Measurements from ENCODE around the gene ERG. TPM values are rescaled to one million over a fixed set of nuclear protein-coding genes. Genes with fewer than 3 reads are reported as not detected.

ERG gene, protein sequence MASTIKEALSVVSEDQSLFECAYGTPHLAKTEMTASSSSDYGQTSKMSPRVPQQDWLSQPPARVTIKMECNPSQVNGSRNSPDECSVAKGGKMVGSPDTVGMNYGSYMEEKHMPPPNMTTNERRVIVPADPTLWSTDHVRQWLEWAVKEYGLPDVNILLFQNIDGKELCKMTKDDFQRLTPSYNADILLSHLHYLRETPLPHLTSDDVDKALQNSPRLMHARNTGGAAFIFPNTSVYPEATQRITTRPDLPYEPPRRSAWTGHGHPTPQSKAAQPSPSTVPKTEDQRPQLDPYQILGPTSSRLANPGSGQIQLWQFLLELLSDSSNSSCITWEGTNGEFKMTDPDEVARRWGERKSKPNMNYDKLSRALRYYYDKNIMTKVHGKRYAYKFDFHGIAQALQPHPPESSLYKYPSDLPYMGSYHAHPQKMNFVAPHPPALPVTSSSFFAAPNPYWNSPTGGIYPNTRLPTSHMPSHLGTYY
- 14.2 TPM for total RNA-seq
- polyA plus RNA-seq (ENCODE audit: insufficient read depth in 1 of 8, insufficient read length in 8 of 8, low replicate concordance in 1 of 8), result 10 to 100 TPM; 13.5 to 20.7 (median 17.0) TPM
- long read RNA-seq, donor 1, full-length matches to known transcripts, result 2 of 2 reads
- long read RNA-seq, donor 1, partial matches to known transcripts, result 0 of 2 reads
- long read RNA-seq, donor 1, other reads (novel, unspliced or antisense), result 0 of 2 reads
- long read RNA-seq, donor 2, result 0 reads
- long read RNA-seq, donor 3, full-length matches to known transcripts, result 5 of 5 reads
- long read RNA-seq, donor 3, partial matches to known transcripts, result 0 of 5 reads
- long read RNA-seq, donor 3, other reads (novel, unspliced or antisense), result 0 of 5 reads
- long read RNA-seq, donor 4, full-length matches to known transcripts, result 2 of 2 reads
- long read RNA-seq, donor 4, partial matches to known transcripts, result 0 of 2 reads
- long read RNA-seq, donor 4, other reads (novel, unspliced or antisense), result 0 of 2 reads
- long read RNA-seq, donor 5, full-length matches to known transcripts, result 4 of 4 reads
- long read RNA-seq, donor 5, partial matches to known transcripts, result 0 of 4 reads
- long read RNA-seq, donor 5, other reads (novel, unspliced or antisense), result 0 of 4 reads
- long read RNA-seq, donor 6, full-length matches to known transcripts, result 6 of 6 reads
- long read RNA-seq, donor 6, partial matches to known transcripts, result 0 of 6 reads
- long read RNA-seq, donor 6, other reads (novel, unspliced or antisense), result 0 of 6 reads
- long read RNA-seq, donor 7, result 0 reads
- long read RNA-seq, donor 8, full-length matches to known transcripts, result 1 of 1 reads
- long read RNA-seq, donor 8, partial matches to known transcripts, result 0 of 1 reads
- long read RNA-seq, donor 8, other reads (novel, unspliced or antisense), result 0 of 1 reads
- long read RNA-seq, donor 9, full-length matches to known transcripts, result 2 of 2 reads
- long read RNA-seq, donor 9, partial matches to known transcripts, result 0 of 2 reads
- long read RNA-seq, donor 9, other reads (novel, unspliced or antisense), result 0 of 2 reads
- long read RNA-seq, donor 10, full-length matches to known transcripts, result 1 of 1 reads
- long read RNA-seq, donor 10, partial matches to known transcripts, result 0 of 1 reads
- long read RNA-seq, donor 10, other reads (novel, unspliced or antisense), result 0 of 1 reads
- long read RNA-seq, donor 11, full-length matches to known transcripts, result 2 of 2 reads
- long read RNA-seq, donor 11, partial matches to known transcripts, result 0 of 2 reads
- long read RNA-seq, donor 11, other reads (novel, unspliced or antisense), result 0 of 2 reads

DNA sequence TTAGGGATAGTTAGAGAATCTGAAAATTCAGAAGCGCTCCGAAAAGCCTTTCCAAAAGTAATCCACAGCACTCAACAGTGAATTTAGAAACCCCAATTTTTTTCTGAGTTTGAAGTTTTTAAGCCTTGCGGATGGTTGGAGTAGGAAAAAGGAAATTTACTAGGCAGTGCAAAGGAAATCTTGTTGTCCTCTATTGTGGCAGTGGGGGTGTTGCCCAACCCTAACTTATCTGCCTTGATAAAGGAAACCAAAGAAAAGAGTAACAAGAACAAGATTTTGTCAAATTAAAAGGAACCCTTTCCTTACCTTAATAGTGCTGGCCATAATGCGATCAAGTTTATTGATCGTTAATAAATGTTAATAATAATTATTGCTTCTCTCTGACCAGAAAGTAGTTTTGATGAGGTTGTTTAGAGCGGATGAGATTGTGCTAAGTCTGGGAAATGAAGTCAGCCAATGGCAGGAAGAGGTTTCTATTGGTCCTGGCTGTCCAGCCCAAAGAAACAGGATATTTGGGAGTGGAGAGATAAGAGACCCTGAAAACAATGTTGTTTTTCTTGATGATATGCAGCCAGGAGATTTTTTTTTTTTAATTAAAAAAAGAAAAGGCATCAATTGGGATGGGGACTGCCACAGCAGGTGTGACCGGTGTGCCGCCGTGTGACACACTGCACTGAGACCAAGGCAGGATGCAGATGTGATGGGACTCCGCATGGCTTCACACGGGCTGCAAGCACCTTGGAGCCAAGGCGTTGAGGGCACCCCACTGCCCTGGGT, at the start of gene ERG:
ERG (minus strand) TSS at position 421 of the 777 bp plus-strand sequence; CDS start at position 324, 97 bp downstream.
- no peaks in the 10 kb centered on the region for H3K9me3 ChIP-seq (replicated peaks; ENCODE audit: control insufficient read depth, low read depth, low read length)
- peak within 1 kb of the TSS; percentile 32 for H3K4me3 ChIP-seq (ENCODE audit: low read length)
- peaks cover 5% of the 10 kb centered on the region for H3K4me1 ChIP-seq (ENCODE audit: control insufficient read depth, insufficient read depth, low read length)
- H3K27ac ChIP-seq (ENCODE audit: low read length), result peak within 1 kb of the TSS; percentile 87
- 77% methylated on average over 4 of the region's 12 CpGs for WGBS (ENCODE audit: insufficient coverage)
- H3K36me3 ChIP-seq (ENCODE audit: control insufficient read depth, insufficient read depth, low read length), result no peaks in the 10 kb centered on the region
- peak; percentile 48 for DNase-seq
- H3K27me3 ChIP-seq (ENCODE audit: control insufficient read depth, insufficient read depth, low read length), result no peaks in the 10 kb centered on the region

DNA sequence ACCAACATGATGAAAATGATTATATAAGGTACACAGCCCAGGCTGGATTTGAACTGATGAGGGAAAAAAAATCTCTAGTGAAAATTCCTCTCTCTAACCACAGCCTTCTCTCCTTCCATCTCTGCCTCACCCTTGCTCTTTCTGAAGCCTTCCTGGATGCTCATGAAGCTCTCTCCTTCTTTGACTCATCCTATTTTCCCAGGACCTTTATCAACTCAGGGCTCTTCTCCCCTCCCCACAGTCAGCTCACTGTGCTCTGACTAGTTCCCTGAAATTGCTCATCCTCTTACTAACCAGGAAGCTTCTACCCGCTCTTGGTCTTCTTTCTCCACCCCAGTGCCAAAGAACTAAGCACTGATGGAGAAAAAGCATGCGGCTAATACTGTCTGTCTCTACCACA, 46.4 kb upstream of the ERG start:
- H3K4me1 ChIP-seq (ENCODE audit: control insufficient read depth, insufficient read depth, low read length), result no peaks in the 10 kb centered on the region
- H3K9me3 ChIP-seq (replicated peaks; ENCODE audit: control insufficient read depth, low read depth, low read length), result no peaks in the 10 kb centered on the region
- WGBS (ENCODE audit: insufficient coverage), result 19% methylated on average over 2 of the region's 2 CpGs
- DNase-seq, result peak; percentile 31
- H3K27ac ChIP-seq (ENCODE audit: low read length), result no peak overlapping the region
- H3K36me3 ChIP-seq (ENCODE audit: control insufficient read depth, insufficient read depth, low read length), result no peaks in the 10 kb centered on the region
- no peak overlapping the region for H3K4me3 ChIP-seq (ENCODE audit: low read length)
- no peaks in the 10 kb centered on the region for H3K27me3 ChIP-seq (ENCODE audit: control insufficient read depth, insufficient read depth, low read length)

DNA sequence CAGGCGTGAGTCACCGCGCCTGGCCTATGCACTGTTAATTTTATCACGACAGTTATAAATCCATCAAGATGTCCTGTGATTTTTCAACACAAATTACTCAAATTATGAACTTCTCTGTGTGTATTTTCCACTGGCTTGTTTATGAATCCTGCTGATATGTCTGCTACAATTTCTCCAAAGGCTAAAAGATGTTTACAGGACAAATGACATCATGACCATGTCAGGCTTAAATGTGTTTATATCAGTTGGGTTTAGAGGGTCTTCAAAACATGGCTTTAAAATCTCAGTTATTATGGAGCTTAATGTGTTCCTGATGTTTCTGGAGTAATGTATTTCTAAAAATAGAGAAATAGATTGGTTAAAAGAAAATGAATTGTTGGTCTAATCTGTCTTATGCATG, 44.0 kb upstream of the ERG start:
- H3K9me3 ChIP-seq (replicated peaks; ENCODE audit: control insufficient read depth, low read depth, low read length), result no peaks in the 10 kb centered on the region
- H3K4me3 ChIP-seq (ENCODE audit: low read length), result no peak overlapping the region
- DNase-seq, result no peak
- H3K4me1 ChIP-seq (ENCODE audit: control insufficient read depth, insufficient read depth, low read length), result no peaks in the 10 kb centered on the region
- H3K27ac ChIP-seq (ENCODE audit: low read length), result no peak overlapping the region
- H3K36me3 ChIP-seq (ENCODE audit: control insufficient read depth, insufficient read depth, low read length), result no peaks in the 10 kb centered on the region
- no peaks in the 10 kb centered on the region for H3K27me3 ChIP-seq (ENCODE audit: control insufficient read depth, insufficient read depth, low read length)
- 80% methylated on average over 1 of the region's 4 CpGs for WGBS (ENCODE audit: insufficient coverage)

DNA sequence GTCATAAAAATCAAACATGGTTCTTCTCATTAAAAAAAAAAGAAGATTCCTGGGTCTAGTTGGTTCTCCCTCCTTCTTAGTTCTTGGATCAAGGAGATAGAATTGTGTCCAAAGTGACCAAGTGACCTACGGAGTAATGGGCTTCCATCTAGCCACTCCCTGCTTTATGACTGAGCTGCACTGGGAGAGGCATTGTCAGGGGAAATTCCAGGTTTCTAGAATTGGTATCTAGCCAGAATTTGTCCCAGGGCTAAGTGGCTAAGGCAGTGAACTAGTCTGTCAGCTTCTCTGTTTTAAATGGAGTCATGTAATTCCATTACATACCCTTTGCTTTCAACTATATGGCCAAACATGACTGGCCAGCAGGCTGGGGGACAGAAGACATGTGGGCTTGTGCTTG, 40.1 kb upstream of the ERG start:
- Histone ChIP-seq H3K36me3 (ENCODE audit: control insufficient read depth, insufficient read depth, low read length) (no peaks in the 10 kb centered on the region), H3K4me1 (ENCODE audit: control insufficient read depth, insufficient read depth, low read length) (no peaks in the 10 kb centered on the region), H3K4me3 (ENCODE audit: low read length) (no peak overlapping the region), H3K27ac (ENCODE audit: low read length) (no peak overlapping the region), H3K9me3 (replicated peaks; ENCODE audit: control insufficient read depth, low read depth, low read length) (no peaks in the 10 kb centered on the region), H3K27me3 (ENCODE audit: control insufficient read depth, insufficient read depth, low read length) (no peaks in the 10 kb centered on the region)
- DNase-seq, result no peak
- WGBS (ENCODE audit: insufficient coverage), result no CpG with 5 or more reads among the region's 1 CpG

DNA sequence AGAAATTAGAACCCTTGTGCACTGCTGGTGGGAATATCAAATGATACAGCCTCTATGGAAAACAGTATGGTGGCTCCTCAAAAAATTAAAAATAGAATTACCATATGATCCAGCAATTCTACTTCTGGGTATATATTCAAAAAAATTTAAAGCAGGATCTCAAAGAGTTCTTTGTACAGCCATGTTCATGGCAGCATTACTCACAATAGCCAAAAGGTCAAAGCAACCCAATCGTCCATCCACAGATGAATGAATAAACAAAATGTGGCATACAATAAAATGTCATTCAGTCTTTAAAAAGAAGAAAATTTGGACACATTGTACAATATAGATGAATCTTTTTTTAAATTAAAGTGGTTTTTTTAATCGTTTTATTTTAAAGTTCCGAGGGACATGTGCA, 36.3 kb upstream of the ERG start:
- H3K27me3 ChIP-seq (ENCODE audit: control insufficient read depth, insufficient read depth, low read length), result no peaks in the 10 kb centered on the region
- H3K4me3 ChIP-seq (ENCODE audit: low read length), result no peak overlapping the region
- H3K27ac ChIP-seq (ENCODE audit: low read length), result no peak overlapping the region
- DNase-seq, result no peak
- no CpG with 5 or more reads among the region's 3 CpGs for WGBS (ENCODE audit: insufficient coverage)
- peaks cover 2% of the 10 kb centered on the region for H3K4me1 ChIP-seq (ENCODE audit: control insufficient read depth, insufficient read depth, low read length)
- no peaks in the 10 kb centered on the region for H3K9me3 ChIP-seq (replicated peaks; ENCODE audit: control insufficient read depth, low read depth, low read length)
- H3K36me3 ChIP-seq (ENCODE audit: control insufficient read depth, insufficient read depth, low read length), result no peaks in the 10 kb centered on the region

DNA sequence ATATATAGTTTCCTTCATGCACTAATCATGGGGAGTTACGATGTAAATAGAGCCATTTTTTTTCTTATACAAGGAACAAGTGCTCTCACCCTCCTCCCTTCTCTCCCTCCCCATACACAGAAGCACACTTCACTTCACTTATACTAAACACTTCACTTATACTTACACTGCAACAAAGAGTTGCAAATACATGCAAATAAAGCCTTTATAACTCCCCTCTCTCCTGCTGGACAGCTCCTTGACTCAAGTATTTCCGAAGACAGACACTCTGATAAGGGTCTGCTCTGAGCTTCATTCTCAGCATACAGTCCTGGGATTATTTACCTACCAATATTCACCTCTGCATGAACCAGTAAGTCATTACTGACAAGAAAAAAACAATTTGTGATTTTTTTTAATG, 35.6 kb upstream of the ERG start:
- Histone ChIP-seq H3K36me3 (ENCODE audit: control insufficient read depth, insufficient read depth, low read length) (no peaks in the 10 kb centered on the region), H3K27me3 (ENCODE audit: control insufficient read depth, insufficient read depth, low read length) (no peaks in the 10 kb centered on the region), H3K9me3 (replicated peaks; ENCODE audit: control insufficient read depth, low read depth, low read length) (no peaks in the 10 kb centered on the region), H3K4me3 (ENCODE audit: low read length) (no peak overlapping the region), H3K4me1 (ENCODE audit: control insufficient read depth, insufficient read depth, low read length) (peaks cover 2% of the 10 kb centered on the region), H3K27ac (ENCODE audit: low read length) (no peak overlapping the region)
- peak; percentile 37 for DNase-seq
- WGBS (ENCODE audit: insufficient coverage), result no CpG with 5 or more reads among the region's 2 CpGs

DNA sequence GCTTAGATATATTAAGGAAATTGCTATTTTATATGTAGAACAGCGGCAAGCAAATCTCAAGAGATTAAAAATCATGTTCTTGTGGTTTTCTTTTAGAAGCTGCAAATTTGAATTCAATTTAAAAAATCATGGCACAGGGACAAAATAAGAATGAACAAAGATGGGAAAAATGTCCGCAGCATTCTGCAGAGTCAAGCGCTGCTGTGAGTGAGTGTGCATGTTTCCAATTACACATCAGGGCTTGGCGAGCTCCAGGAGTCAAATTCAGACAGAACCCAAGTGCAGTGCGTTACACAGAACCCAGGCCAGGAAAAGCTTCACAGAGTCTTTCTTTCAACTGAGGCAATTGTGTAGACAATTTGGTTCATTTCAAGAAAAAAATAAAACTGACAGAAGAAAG, 33.3 kb upstream of the ERG start:
- DNase-seq, result peak; percentile 95
- Histone ChIP-seq H3K4me3 (ENCODE audit: low read length) (no peak overlapping the region), H3K27ac (ENCODE audit: low read length) (peak overlapping the region; percentile 13), H3K27me3 (ENCODE audit: control insufficient read depth, insufficient read depth, low read length) (no peaks in the 10 kb centered on the region), H3K9me3 (replicated peaks; ENCODE audit: control insufficient read depth, low read depth, low read length) (no peaks in the 10 kb centered on the region), H3K4me1 (ENCODE audit: control insufficient read depth, insufficient read depth, low read length) (peaks cover 2% of the 10 kb centered on the region), H3K36me3 (ENCODE audit: control insufficient read depth, insufficient read depth, low read length) (no peaks in the 10 kb centered on the region)
- WGBS (ENCODE audit: insufficient coverage), result 0% methylated on average over 4 of the region's 5 CpGs

DNA sequence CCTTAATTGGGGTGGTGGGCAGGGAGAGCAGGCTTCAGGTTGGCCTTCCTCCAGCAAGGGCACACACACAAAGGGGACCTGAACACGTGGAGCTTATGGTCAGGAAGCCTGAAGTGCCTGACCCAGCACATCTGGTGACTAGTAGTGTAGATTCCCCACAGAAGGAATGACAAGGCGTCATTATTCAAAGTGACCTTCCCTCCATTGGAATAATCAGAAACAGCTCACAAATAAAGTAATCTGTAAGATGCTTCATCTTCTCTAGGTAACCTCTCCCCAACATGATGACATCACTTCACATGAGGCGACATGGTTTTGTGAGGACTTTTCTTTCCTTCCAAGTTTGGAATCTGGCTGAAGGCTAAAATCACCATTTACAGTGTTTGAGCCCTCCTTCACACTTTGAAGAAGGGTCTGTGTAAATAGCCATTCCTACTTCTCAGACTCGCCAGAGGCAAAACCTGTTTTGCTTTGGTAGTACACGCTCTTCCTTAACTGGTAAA, 32.8 kb upstream of the ERG start:
- WGBS (ENCODE audit: insufficient coverage), result 0% methylated on average over 1 of the region's 5 CpGs

More for the DNA sequence above, 32.8 kb upstream of the ERG start:
- Histone ChIP-seq H3K27ac (ENCODE audit: low read length) (peak overlapping the region; percentile 13), H3K27me3 (ENCODE audit: control insufficient read depth, insufficient read depth, low read length) (no peaks in the 10 kb centered on the region), H3K4me3 (ENCODE audit: low read length) (no peak overlapping the region), H3K4me1 (ENCODE audit: control insufficient read depth, insufficient read depth, low read length) (peaks cover 2% of the 10 kb centered on the region), H3K36me3 (ENCODE audit: control insufficient read depth, insufficient read depth, low read length) (no peaks in the 10 kb centered on the region), H3K9me3 (replicated peaks; ENCODE audit: control insufficient read depth, low read depth, low read length) (no peaks in the 10 kb centered on the region)
- peak; percentile 43 for DNase-seq
